LNCaP clone FGC (cell line): ENCODE data around the gene ETV3.

Experiments
- DNase-seq: peaks from one replicate; pipeline ENCODE4 v3.0.0-alpha.2; 2011; ENCODE audit warnings: low read depth
- H3K4me3 ChIP-seq: 2 replicates; pipeline ENCODE4 v1.5.1; 2011; ENCODE audit warnings: mild to moderate bottlenecking, low read depth, low read length, control low read depth
- CTCF ChIP-seq: IDR thresholded peaks from 2 replicates; pipeline ENCODE4 v1.5.1; 2012; ENCODE audit warnings: mild to moderate bottlenecking; ENCODE audit not compliant: control insufficient read depth, insufficient read depth; ENCODE audit errors: extremely low read depth

The ETV3 gene

GRCh38 chr1:157140063-157140588 lies 1.9 kb upstream of the ETV3 start:
- no peak for TF ChIP-seq CTCF
- no peak overlapping the region for H3K4me3 ChIP-seq
- no peak for DNase-seq

DNA sequence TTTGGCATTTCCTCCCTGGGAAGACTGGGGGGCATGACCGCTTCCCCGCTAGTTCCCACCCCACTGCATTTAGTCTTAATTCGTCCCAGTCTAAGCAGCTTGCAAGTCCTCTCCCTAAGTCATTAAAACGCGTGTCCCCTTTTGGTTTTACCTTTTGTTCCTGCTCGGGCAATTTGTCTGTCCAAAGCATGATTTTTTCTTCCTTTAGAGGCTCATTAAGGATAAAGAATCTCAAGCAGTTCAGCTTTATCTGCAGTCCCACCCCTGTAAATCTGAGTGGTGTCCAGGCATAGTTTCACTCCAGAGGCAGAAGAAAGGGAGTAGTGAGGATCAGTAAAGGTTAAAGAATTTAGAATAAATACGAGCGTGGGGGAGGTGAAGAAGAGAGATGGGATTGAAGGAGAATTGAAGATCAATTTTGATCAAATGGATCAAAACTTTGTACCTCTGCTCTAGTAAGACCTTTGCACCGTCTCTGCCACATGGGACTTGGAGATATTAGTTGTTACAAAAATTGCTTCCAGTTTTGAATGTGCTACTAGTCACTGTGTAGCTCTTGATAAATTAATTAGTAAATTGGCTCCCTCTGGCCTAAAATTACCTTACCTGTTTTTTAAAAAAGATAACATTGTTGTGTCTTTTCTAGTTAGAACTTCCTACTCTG lies 989 bp upstream of the ETV3 start:
- DNase-seq = no peak
- peak overlapping the region; percentile 94 for H3K4me3 ChIP-seq
- no peak for TF ChIP-seq CTCF

DNA sequence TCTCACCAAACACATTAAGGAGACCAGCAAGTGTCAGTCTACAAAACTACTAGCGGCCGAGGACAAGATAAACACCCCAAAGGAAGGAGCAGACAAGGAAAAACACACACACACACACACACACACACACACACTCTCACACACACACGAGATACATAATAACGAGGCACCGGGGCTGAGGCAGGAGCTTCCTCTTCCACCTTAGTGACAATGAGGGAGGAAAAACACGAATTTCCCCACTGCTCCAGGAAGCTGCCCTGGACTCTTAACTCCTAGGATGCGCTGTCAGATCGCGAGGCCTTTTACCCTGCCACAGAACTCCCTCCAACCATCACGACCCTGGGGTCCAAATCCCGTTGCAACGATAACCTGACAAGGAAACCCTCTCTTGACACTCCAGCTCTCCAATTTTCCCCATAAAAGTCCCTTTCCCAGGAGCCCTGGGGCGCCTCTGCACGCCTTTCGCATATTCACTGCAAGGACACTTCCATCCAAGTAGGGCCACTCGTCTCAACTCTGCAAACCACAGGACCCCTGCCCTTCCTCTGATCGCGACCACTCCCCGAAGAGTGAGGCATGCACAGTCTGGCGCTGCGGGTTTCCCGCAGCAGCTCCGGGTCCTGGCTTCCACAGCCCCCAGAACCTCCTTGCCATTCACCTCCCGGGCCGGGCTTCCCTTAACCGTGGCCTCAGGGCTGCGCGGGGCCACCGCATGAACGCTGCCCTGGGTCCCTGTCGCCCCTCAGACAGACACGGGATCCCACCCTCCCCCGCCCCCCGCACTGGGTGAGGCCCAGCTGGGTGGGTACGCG lies 581 bp downstream of the ETV3 start:
- H3K4me3 ChIP-seq = peak overlapping the region; percentile 94

DNA sequence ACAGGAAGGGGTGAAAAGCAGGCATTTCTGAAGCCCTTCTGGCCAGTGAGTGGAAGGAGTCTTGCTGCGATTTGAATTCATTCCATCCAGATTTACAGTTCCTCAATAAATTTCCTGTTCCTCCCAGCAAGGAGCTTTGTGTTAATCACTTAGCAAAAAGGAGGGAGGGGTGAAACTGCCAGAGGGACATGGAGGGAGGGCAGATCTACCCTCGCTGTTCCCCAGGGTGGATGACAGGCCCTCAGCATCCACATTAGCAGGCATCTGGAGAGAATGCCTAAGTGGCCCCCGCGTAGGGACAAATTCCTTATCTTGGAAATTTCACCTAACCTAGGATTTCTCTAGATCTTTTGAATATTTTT lies 1.2 kb downstream of the ETV3 start:
- peak overlapping the region; percentile 94 for H3K4me3 ChIP-seq
- TF ChIP-seq CTCF = no peak
- DNase-seq = no peak

More for the DNA sequence above, 581 bp downstream of the ETV3 start:
- no peak for TF ChIP-seq CTCF
- no peak for DNase-seq

- no peak for DNase-seq
- peak overlapping the region; percentile 94 for H3K4me3 ChIP-seq
- TF ChIP-seq CTCF = 0 out of 2 replicates have a peak, but pooled peaks have one; percentile 46
These were observed 2.1 kb downstream of the ETV3 start for GRCh38 chr1:157136133-157136532.

- no peak for DNase-seq
- TF ChIP-seq CTCF = no peak
- H3K4me3 ChIP-seq = peak overlapping the region; percentile 94
These were observed 2.5 kb downstream of the ETV3 start for GRCh38 chr1:157135646-157136045.
